Hepatocyte (in vitro differentiated cells): ENCODE measurements around the gene HOXC9. TPM values are rescaled to one million over a fixed set of nuclear protein-coding genes. Genes with fewer than 3 reads are reported as not detected.

Source experiments
- DNase-seq: peaks from one replicate; pipeline ENCODE4 v3.0.0-alpha.2; 2016; ENCODE audit warnings: low spot score
- H2AFZ ChIP-seq: fragments of 200-600 bp; sonication (generic); 2 replicates; pipeline ENCODE4 v1.6.0; 2016; ENCODE audit warnings: antibody characterized with exemption, mild to moderate bottlenecking
- H3K27ac ChIP-seq: fragments of 200-600 bp; sonication (generic); 2 replicates; pipeline ENCODE4 v1.5.1; 2016; ENCODE audit warnings: mild to moderate bottlenecking
- H3K27me3 ChIP-seq: fragments of 200-600 bp; sonication (generic); 2 replicates; pipeline ENCODE4 v1.6.1; 2016
- H3K36me3 ChIP-seq: fragments of 200-600 bp; sonication (generic); replicated peaks from 2 replicates; pipeline ENCODE4 v1.5.1; 2016; ENCODE audit warnings: low read depth; ENCODE audit not compliant: insufficient read depth
- H3K4me1 ChIP-seq: fragments of 200-600 bp; sonication (generic); 2 replicates; pipeline ENCODE4 v1.5.1; 2016; ENCODE audit warnings: mild to moderate bottlenecking, moderate library complexity; ENCODE audit not compliant: insufficient read depth
- H3K4me2 ChIP-seq: fragments of 200-600 bp; sonication (generic); 2 replicates; pipeline ENCODE4 v1.6.0; 2016
- H3K4me3 ChIP-seq: fragments of 200-600 bp; sonication (generic); 2 replicates; pipeline ENCODE4 v1.5.1; 2016; ENCODE audit warnings: mild to moderate bottlenecking
- H3K79me2 ChIP-seq: fragments of 200-600 bp; sonication (generic); 2 replicates; pipeline ENCODE4 v1.6.0; 2017; ENCODE audit warnings: mild to moderate bottlenecking
- H3K9me2 ChIP-seq: fragments of 200-600 bp; sonication (generic); replicated peaks from 2 replicates; pipeline ENCODE4 v1.6.0; 2017; ENCODE audit warnings: mild to moderate bottlenecking; ENCODE audit not compliant: insufficient read depth
- H3K9me3 ChIP-seq: fragments of 200-600 bp; sonication (generic); 2 replicates; pipeline ENCODE4 v1.5.1; 2016; ENCODE audit warnings: low read depth, mild to moderate bottlenecking
- H4K20me1 ChIP-seq: fragments of 200-600 bp; sonication (generic); 2 replicates; pipeline ENCODE4 v1.6.0; 2016; ENCODE audit warnings: mild to moderate bottlenecking; ENCODE audit not compliant: insufficient read depth, poor library complexity, severe bottlenecking
- CTCF ChIP-seq: fragments of 200-600 bp; sonication (generic); IDR thresholded peaks from 2 replicates; pipeline ENCODE4 v1.5.1; 2016; ENCODE audit warnings: antibody characterized with exemption, mild to moderate bottlenecking; ENCODE audit not compliant: poor library complexity
- EZH2 ChIP-seq: fragments of 200-600 bp; sonication (generic); IDR thresholded peaks from 2 replicates; pipeline ENCODE4 v1.6.1; 2016; ENCODE audit warnings: antibody characterized with exemption, mild to moderate bottlenecking, borderline replicate concordance
- EZH2phosphoT487 ChIP-seq: fragments of 200-600 bp; sonication (generic); IDR thresholded peaks from one replicate; pipeline ENCODE4 v1.6.1; 2018; ENCODE audit warnings: antibody characterized with exemption, mild to moderate bottlenecking, low read depth, moderate library complexity; ENCODE audit not compliant: unreplicated experiment, severe bottlenecking
- WGBS: methylation state at CpG from one replicate; pipeline ENCODE4 v1.1.6; 2016; ENCODE audit warnings: low lambda C conversion rate; ENCODE audit errors: missing lambda C conversion rate; 5-methylcytosine and 5-hydroxymethylcytosine counted together
- polyA plus RNA-seq: library from polyadenylated mRNA; unstranded; fragments of >200 nt; fragmentation: Nextera tagmentation; extraction: Ambion mirVana; gene quantifications from 2 replicates; pipeline ENCODE4 v1.2.1, GENCODE V29; 2016
- total RNA-seq: library from RNA; depleted of rRNA; stranded (reverse); fragments of >200 nt; gene quantifications from 2 replicates; pipeline ENCODE4 v1.2.3, GENCODE V29; 2014

The HOXC9 gene
- total and polyA plus RNA-seq, 2 experiments from 2014 or later: 0.10 to 4.1 TPM

GRCh38 chr12:53994009-53994263 is 6.0 kb upstream of the HOXC9 start:
- no peak for DNase-seq
- H3K36me3 ChIP-seq: no peaks in the 10 kb centered on the region
- WGBS: 16% methylated on average over 19 of the region's 19 CpGs
- H3K9me3 ChIP-seq: no peaks in the 10 kb centered on the region
- no peaks in the 10 kb centered on the region for H3K79me2 ChIP-seq
- H2AFZ ChIP-seq: peak overlapping the region; percentile 35
- no peaks in the 10 kb centered on the region for H3K9me2 ChIP-seq
- no peak overlapping the region for H3K4me3 ChIP-seq
- no peak for TF ChIP-seq CTCF
- no peak for TF ChIP-seq EZH2
- peak; percentile 27 for TF ChIP-seq EZH2phosphoT487
- H3K27me3 ChIP-seq: peaks cover 98% of the 10 kb centered on the region
- no peaks in the 10 kb centered on the region for H4K20me1 ChIP-seq
- H3K4me2 ChIP-seq: peak overlapping the region; percentile 83
- no peak overlapping the region for H3K27ac ChIP-seq
- peaks cover 23% of the 10 kb centered on the region for H3K4me1 ChIP-seq

- no peaks in the 10 kb centered on the region for H3K79me2 ChIP-seq
- peak; percentile 63 for TF ChIP-seq EZH2
- no peak for TF ChIP-seq CTCF
- peak; percentile 79 for TF ChIP-seq EZH2phosphoT487
- H3K9me2 ChIP-seq: no peaks in the 10 kb centered on the region
- no peaks in the 10 kb centered on the region for H4K20me1 ChIP-seq
- peak overlapping the region; percentile 52 for H2AFZ ChIP-seq
- peak overlapping the region; percentile 83 for H3K4me2 ChIP-seq
- no peak for DNase-seq
- H3K4me1 ChIP-seq: peaks cover 23% of the 10 kb centered on the region
- no peak overlapping the region for H3K4me3 ChIP-seq
- no peaks in the 10 kb centered on the region for H3K9me3 ChIP-seq
- peaks cover 98% of the 10 kb centered on the region for H3K27me3 ChIP-seq
- WGBS: 9% methylated on average over 47 of the region's 60 CpGs
- H3K36me3 ChIP-seq: no peaks in the 10 kb centered on the region
- H3K27ac ChIP-seq: no peak overlapping the region
Observed at GRCh38 chr12:53994264-53995001, 5.5 kb upstream of the HOXC9 start.

GRCh38 chr12:53995002-53995377 is 5.0 kb upstream of the HOXC9 start:
- H3K9me3 ChIP-seq: no peaks in the 10 kb centered on the region
- peaks cover 24% of the 10 kb centered on the region for H3K4me1 ChIP-seq
- H3K4me2 ChIP-seq: peak overlapping the region; percentile 83
- TF ChIP-seq EZH2: peak; percentile 90
- no peak for TF ChIP-seq CTCF
- peak overlapping the region; percentile 67 for H2AFZ ChIP-seq
- WGBS: 8% methylated on average over 17 of the region's 17 CpGs
- H4K20me1 ChIP-seq: no peaks in the 10 kb centered on the region
- H3K4me3 ChIP-seq: no peak overlapping the region
- H3K9me2 ChIP-seq: no peaks in the 10 kb centered on the region
- DNase-seq: no peak
- peaks cover 97% of the 10 kb centered on the region for H3K27me3 ChIP-seq
- no peak overlapping the region for H3K27ac ChIP-seq
- no peaks in the 10 kb centered on the region for H3K79me2 ChIP-seq
- no peaks in the 10 kb centered on the region for H3K36me3 ChIP-seq
